ENCODE measurements around the gene PET117.
"Not testable (repeated sequence)": the region's sequence is repeated elsewhere in the genome, so short reads cannot be mapped to it uniquely, and the experiment has no call there.

Gene PET117

GRCh38 chr20:18092890-18093289 is 44.8 kb upstream of the PET117 start:
- Histone ChIP-seq H3K27me3 (replicated peaks) (no peaks in the 10 kb centered on the region), H3K4me3 (ENCODE audit: low read depth, low read length) (no peak overlapping the region), H3K27ac (no peak overlapping the region), H3K36me3 (replicated peaks) (no peaks in the 10 kb centered on the region)
- in situ Hi-C loops (cut with HindIII; ENCODE audit: low pct_ligation_motif_present, low sequenced_read_pairs) = no loop called here
- no peak for TF ChIP-seq CTCF (IDR thresholded peaks at IDR 0.05; ENCODE audit: low read depth, low read length, missing control alignments)
- DNase-seq = no peak

- Histone ChIP-seq H3K27ac (no peak overlapping the region), H3K36me3 (replicated peaks) (no peaks in the 10 kb centered on the region), H3K27me3 (replicated peaks) (no peaks in the 10 kb centered on the region), H3K4me3 (ENCODE audit: low read depth, low read length) (no peak overlapping the region)
- no peak for DNase-seq
- in situ Hi-C loops (cut with HindIII; ENCODE audit: low pct_ligation_motif_present, low sequenced_read_pairs) = no loop called here
- no peak for TF ChIP-seq CTCF (IDR thresholded peaks at IDR 0.05; ENCODE audit: low read depth, low read length, missing control alignments)
Measured at GRCh38 chr20:18093388-18093787, 44.3 kb upstream of the PET117 start.

- Histone ChIP-seq H3K36me3 (replicated peaks) (no peaks in the 10 kb centered on the region), H3K27ac (no peak overlapping the region), H3K27me3 (replicated peaks) (no peaks in the 10 kb centered on the region), H3K4me3 (ENCODE audit: low read depth, low read length) (no peak overlapping the region)
- TF ChIP-seq CTCF (IDR thresholded peaks at IDR 0.05; ENCODE audit: low read depth, low read length, missing control alignments) = no peak
- DNase-seq = no peak
- in situ Hi-C loops (cut with HindIII; ENCODE audit: low pct_ligation_motif_present, low sequenced_read_pairs) = no loop called here
Measured at GRCh38 chr20:18094191-18094590, 43.5 kb upstream of the PET117 start.

GRCh38 chr20:18100569-18100968 is 37.1 kb upstream of the PET117 start:
- H3K36me3 ChIP-seq (replicated peaks); H3K27me3 ChIP-seq (replicated peaks); in situ Hi-C loops (cut with HindIII; ENCODE audit: low pct_ligation_motif_present, low sequenced_read_pairs); H3K27ac ChIP-seq; H3K4me3 ChIP-seq (ENCODE audit: low read depth, low read length); DNase-seq: not testable (repeated sequence)

GRCh38 chr20:18101125-18101810 is 36.4 kb upstream of the PET117 start:
- H3K27me3 ChIP-seq (replicated peaks) = no peaks in the 10 kb centered on the region
- H3K4me3 ChIP-seq (ENCODE audit: low read depth, low read length) = no peak overlapping the region
- TF ChIP-seq CTCF (IDR thresholded peaks at IDR 0.05; ENCODE audit: low read depth, low read length, missing control alignments) = no peak
- no peaks in the 10 kb centered on the region for H3K36me3 ChIP-seq (replicated peaks)
- DNase-seq = no peak
- H3K27ac ChIP-seq = no peak overlapping the region
- in situ Hi-C loops (cut with HindIII; ENCODE audit: low pct_ligation_motif_present, low sequenced_read_pairs) = no loop called here

- DNase-seq = no peak
- TF ChIP-seq CTCF (IDR thresholded peaks at IDR 0.05; ENCODE audit: low read depth, low read length, missing control alignments) = no peak
- in situ Hi-C loops (cut with HindIII; ENCODE audit: low pct_ligation_motif_present, low sequenced_read_pairs) = no loop called here
- no peak overlapping the region for H3K27ac ChIP-seq
- H3K36me3 ChIP-seq (replicated peaks) = no peaks in the 10 kb centered on the region
- H3K4me3 ChIP-seq (ENCODE audit: low read depth, low read length) = no peak overlapping the region
- no peaks in the 10 kb centered on the region for H3K27me3 ChIP-seq (replicated peaks)
Measured at GRCh38 chr20:18103497-18103896, 34.2 kb upstream of the PET117 start.

Data from brain microvascular endothelial cell (primary cell).